ENCODE measurements around the gene JAG1.
"Not testable (repeated sequence)": the region's sequence is repeated elsewhere in the genome, so short reads cannot be mapped to it uniquely, and the experiment has no call there.

JAG1 gene

GRCh38 chr20:10604865-10605440 is 68.8 kb downstream of the JAG1 start:
- no peak for DNase-seq

GRCh38 chr20:10603971-10604864 is 69.6 kb downstream of the JAG1 start:
- peak; percentile 35 for DNase-seq

- no peak for DNase-seq
Measured at GRCh38 chr20:10603378-10603777, 70.4 kb downstream of the JAG1 start.

DNA sequence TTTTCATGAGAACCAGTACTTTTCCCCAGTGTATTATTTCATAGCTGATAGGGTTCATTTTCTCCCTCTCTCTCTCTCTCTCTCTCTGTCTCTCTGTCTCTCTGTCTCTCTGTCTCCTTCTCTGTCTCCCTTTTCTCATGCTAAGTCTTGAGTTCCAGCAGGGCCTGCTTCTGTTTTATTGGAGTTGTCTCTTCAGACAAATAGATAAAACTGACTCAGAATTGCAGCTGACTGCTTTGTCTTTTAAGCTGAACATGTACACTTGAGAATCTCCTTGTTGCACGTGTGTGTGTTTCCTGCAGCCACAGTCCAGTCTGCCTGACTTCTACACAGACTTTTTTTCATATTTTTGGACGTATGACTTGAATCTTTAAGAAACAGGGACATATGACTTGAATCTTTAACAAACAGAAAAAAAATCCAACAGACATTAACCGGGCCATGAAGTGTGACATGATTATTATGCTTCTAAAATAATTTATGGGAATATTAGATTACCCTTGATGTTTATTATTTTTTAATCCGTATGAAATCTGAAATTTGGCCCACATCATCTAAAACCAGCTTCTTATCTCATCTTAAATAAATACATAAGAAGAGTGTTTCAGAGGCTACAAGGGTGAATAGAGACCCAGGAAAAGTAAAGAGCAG is 71.5 kb downstream of the JAG1 start:
- DNase-seq: no peak

GRCh38 chr20:10597637-10598036 is 76.2 kb downstream of the JAG1 start:
- DNase-seq: no peak

DNA sequence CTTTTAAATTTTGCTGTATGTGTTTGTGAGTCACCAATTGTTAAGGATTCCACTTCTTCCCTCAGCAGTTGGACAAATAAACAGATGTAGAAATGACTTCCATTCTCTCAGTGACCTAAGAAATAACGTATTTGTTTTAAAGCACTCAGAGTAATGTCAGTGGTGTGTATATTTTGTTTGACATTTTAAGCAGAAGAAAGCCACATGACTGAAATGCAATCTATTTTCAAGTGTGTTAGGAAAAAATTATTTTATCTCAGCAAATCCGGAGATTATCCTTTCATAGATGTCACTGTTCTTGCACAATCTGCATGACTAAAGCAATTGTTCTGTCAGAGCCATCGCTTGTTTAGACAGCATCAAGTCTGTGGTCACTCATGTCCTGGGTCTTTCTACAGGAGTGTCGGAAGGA is 77.1 kb downstream of the JAG1 start:
- no peak for DNase-seq

- DNase-seq: no peak
Measured at GRCh38 chr20:10595985-10596384, 77.8 kb downstream of the JAG1 start.

DNA sequence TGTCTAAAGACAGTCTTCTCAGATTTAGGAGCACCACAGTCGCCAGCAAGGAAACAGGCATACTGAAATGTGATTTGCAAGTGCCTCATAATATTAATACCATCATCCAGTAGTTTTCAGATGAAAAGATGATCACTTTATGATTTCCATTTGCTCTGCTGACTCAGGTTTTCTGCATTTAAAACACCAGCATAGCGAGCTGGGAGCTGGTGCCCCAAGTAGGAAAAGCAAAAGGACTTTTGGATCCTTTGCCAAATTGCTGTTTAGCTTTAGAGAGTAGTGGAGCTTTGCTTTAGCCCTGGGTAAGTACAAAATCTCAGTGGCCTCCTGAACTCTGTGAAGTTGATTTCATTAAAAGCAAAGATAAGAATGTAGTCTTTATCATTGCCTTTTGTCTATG is 78.5 kb downstream of the JAG1 start:
- no peak for DNase-seq

- no peak for DNase-seq
Measured at GRCh38 chr20:10594296-10594868, 79.4 kb downstream of the JAG1 start.

- no peak for DNase-seq
Measured at GRCh38 chr20:10591946-10592521, 81.8 kb downstream of the JAG1 start.

DNA sequence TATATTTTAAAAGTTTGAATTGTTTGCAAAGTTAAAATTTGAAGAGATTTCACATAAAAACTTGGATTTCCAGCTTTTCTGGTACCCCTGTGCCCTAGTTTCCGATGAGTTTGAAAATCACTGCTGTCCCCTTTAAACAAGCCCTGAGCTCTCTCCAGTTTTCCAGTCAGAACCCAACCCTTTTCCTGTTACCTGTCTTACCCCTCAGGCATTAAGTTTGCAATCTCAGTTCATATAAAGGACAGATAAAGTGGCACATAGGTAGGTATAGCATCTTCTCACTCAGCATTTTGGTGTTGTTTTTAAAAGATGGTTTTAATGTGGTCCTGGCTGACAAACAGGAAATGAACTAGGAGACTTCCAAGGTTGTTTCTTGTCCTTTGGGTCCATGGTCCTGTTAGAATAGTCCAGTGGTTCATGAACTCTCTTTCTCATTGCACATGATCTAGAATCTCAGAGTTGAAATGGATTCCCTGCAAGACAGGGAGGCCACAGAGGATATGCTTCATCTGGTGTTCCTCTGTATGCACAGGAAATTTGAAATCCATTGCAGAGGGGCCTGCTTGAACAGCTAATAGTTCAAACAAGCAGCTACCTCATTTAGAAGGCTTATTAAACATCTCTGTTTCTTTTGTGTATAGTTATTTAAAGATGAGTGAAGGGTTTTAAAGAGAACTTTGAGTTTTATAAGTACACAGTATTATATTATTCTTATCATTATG is 82.7 kb downstream of the JAG1 start:
- no peak for DNase-seq

DNA sequence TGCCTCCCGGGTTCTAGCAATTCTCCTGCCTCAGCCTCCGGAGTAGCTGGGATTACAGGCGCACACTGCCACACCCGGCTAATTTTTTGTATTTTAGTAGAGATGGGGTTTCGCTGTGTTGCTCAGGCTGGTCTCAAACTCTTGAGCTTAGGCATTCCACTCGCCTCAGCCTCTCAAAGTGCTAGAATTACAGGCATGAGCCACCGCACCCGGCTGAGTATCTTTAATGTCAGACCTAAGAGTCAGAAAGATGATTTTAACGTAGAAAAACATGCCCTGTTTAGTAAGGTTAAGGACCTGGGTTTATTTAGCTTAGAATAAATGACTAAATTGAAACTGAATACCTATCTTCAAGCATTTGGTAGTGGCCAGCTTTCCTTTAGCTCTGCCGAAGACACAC is 83.4 kb downstream of the JAG1 start:
- not testable (repeated sequence) for DNase-seq

Data from 8988T (cell line).